K562 (cell line): ENCODE data around the gene CORO2A. TPM values are rescaled to one million over a fixed set of nuclear protein-coding genes. Genes with fewer than 3 reads are reported as not detected.

Source experiments
- BRD4 ChIP-seq: fragments of 200-600 bp; sonication (generic); IDR thresholded peaks from 2 replicates; pipeline ENCODE4 v1.6.1; 2017; ENCODE audit warnings: inconsistent platforms
- CBX1 ChIP-seq: sonication (generic); IDR thresholded peaks from 2 replicates; pipeline ENCODE4 v1.6.1; 2016; ENCODE audit warnings: antibody characterized with exemption, low read depth, mild to moderate bottlenecking
- CHAMP1 ChIP-seq: fragments of 450-650 bp; IDR thresholded peaks from 2 replicates; pipeline ENCODE4 v1.6.1; 2016; ENCODE audit warnings: mild to moderate bottlenecking
- COPS2 ChIP-seq: fragments of 450-650 bp; conservative IDR thresholded peaks from 2 replicates; pipeline ENCODE4 v1.6.1; 2016; ENCODE audit warnings: mild to moderate bottlenecking, moderate library complexity
- HMBOX1 ChIP-seq: sonication (generic); IDR thresholded peaks from 2 replicates; pipeline ENCODE4 v1.6.1; 2016
- IRF2 ChIP-seq: sonication (generic); formaldehyde crosslinking; IDR thresholded peaks from 2 replicates; pipeline ENCODE4 v1.8.1; 2022; ENCODE audit warnings: mild to moderate bottlenecking, missing genetic modification reagents
- MYC ChIP-seq, 2 experiments: fragments of 250-450 bp in 1 of 2; sonication (Bioruptor Pico) in 1 of 2; IDR thresholded peaks; 2 replicates each; pipeline versions ENCODE4 v1.5.1 to v1.6.1; 2012 to 2021; ENCODE audit warnings: low read depth in 2 of 2, borderline replicate concordance in 1 of 2, improper control_type of control experiment in 1 of 2, low read length in 1 of 2, mild to moderate bottlenecking in 1 of 2, moderate library complexity in 1 of 2
- PML ChIP-seq: IDR thresholded peaks from 2 replicates; pipeline ENCODE4 v1.6.1; 2012; ENCODE audit warnings: low read length, inconsistent platforms
- RBM39 ChIP-seq: fragments of 200-400 bp; formaldehyde crosslinking; optimal IDR thresholded peaks from 2 replicates; pipeline ENCODE3; 2018; ENCODE audit warnings: low read depth, low read length
- SIRT6 ChIP-seq: IDR thresholded peaks from one replicate; pipeline ENCODE4 v1.6.1; 2012; ENCODE audit warnings: low read depth, mild to moderate bottlenecking, control low read depth, inconsistent platforms, low read length, moderate library complexity
- SMAD4 ChIP-seq: fragments of 250-450 bp; sonication (Bioruptor Pico); conservative IDR thresholded peaks from 2 replicates; pipeline ENCODE4 v1.8.0; 2021; ENCODE audit warnings: inconsistent platforms, mild to moderate bottlenecking, moderate library complexity
- SOX6 ChIP-seq: fragments of 450-650 bp; IDR thresholded peaks from 2 replicates; pipeline ENCODE4 v1.6.1; 2014; ENCODE audit warnings: mild to moderate bottlenecking
- THRAP3 ChIP-seq: fragments of 450-650 bp; IDR thresholded peaks from 2 replicates; pipeline ENCODE4 v1.6.1; 2016; ENCODE audit warnings: mild to moderate bottlenecking, inconsistent platforms, borderline replicate concordance
- ZBTB43 ChIP-seq: sonication (generic); formaldehyde crosslinking; IDR thresholded peaks from 2 replicates; pipeline ENCODE4 v1.8.0; 2023; ENCODE audit warnings: mild to moderate bottlenecking, missing genetic modification reagents
- polyA plus RNA-seq, 8 experiments: library from polyadenylated mRNA; depleted of rRNA in 4 of 8; stranded (reverse) in 5 of 8; unstranded in 3 of 8; fragments of >200 nt; fragmentation: Nextera tagmentation in 2 of 8; fragmentation: Illumina TruSeq in 1 of 8; extraction: Ambion mirVana in 2 of 8; extraction: Trizol in 1 of 8; gene quantifications; 2 replicates each; pipeline versions ENCODE4 v1.2.1 to v1.2.3, GENCODE V29; 2011 to 2014; ENCODE audit warnings: inconsistent platforms in 1 of 8, missing spikeins in 1 of 8
- total RNA-seq, 7 experiments: library from RNA; depleted of rRNA in 6 of 7; stranded (reverse); fragments of >200 nt in 6 of 7; fragmentation: Illumina TruSeq in 2 of 7; extraction: Trizol in 2 of 7; gene quantifications; 2 replicates each; pipeline versions ENCODE4 v1.2.1 to v1.2.3, GENCODE V29; 2011 to 2021; ENCODE audit warnings: low replicate concordance in 1 of 7
- TF ChIP-seq, protein P1 (sequence below): fragments of 450-650 bp; IDR thresholded peaks from 2 replicates; pipeline ENCODE4 v1.6.1; 2017; ENCODE audit warnings: antibody characterized with exemption, mild to moderate bottlenecking

CORO2A gene
- total and polyA plus RNA-seq, 9 of the 15 experiments (the other 6 are each of a cell fraction or from before 2014, with no cell fraction given), result 9.5 to 26.6 (median 18.0) TPM

DNA sequence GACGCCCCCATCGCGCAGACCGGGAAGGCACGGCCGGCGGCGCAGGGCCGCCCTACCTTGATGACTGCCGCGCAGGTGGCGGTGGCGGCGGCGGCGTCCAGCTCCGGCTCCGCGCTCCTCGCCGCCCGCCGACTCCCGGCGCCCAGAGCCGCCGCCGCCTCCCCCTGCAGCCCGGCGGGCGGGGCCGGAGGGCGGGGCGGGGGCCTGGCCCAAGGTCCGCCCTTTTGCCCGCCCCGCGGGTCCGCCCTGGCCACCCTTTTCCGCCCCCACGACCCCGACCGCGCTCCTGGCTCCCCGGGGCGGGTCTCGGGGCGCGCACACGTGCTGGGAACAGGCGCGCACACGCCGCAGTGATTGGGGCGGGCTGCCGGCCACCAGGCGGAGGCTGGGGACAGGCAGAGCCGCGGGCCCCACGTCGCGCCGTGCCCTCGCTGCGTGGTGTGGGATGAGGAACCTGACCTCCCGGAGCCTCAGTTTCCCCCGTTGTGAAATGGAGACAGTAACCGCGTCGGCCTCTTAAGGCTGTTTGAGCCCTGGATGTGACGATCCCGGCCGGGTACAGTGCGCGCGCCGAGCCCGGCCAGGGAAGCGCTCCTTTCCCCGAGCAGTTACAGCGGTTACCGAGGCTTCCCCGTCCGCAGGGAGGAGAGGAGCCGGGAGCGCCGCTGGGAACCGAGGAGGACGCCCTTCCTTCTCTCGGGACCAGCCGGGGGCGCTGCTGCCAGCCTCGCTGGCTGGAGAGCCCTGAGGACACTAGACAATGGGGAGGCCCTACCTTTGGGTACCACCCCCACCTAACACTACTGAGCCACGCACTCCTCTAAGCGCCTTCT, at the start of gene CORO2A (continued):
- TF ChIP-seq, protein P1, sequence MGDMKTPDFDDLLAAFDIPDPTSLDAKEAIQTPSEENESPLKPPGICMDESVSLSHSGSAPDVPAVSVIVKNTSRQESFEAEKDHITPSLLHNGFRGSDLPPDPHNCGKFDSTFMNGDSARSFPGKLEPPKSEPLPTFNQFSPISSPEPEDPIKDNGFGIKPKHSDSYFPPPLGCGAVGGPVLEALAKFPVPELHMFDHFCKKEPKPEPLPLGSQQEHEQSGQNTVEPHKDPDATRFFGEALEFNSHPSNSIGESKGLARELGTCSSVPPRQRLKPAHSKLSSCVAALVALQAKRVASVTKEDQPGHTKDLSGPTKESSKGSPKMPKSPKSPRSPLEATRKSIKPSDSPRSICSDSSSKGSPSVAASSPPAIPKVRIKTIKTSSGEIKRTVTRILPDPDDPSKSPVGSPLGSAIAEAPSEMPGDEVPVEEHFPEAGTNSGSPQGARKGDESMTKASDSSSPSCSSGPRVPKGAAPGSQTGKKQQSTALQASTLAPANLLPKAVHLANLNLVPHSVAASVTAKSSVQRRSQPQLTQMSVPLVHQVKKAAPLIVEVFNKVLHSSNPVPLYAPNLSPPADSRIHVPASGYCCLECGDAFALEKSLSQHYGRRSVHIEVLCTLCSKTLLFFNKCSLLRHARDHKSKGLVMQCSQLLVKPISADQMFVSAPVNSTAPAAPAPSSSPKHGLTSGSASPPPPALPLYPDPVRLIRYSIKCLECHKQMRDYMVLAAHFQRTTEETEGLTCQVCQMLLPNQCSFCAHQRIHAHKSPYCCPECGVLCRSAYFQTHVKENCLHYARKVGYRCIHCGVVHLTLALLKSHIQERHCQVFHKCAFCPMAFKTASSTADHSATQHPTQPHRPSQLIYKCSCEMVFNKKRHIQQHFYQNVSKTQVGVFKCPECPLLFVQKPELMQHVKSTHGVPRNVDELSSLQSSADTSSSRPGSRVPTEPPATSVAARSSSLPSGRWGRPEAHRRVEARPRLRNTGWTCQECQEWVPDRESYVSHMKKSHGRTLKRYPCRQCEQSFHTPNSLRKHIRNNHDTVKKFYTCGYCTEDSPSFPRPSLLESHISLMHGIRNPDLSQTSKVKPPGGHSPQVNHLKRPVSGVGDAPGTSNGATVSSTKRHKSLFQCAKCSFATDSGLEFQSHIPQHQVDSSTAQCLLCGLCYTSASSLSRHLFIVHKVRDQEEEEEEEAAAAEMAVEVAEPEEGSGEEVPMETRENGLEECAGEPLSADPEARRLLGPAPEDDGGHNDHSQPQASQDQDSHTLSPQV, result no peak
- TF ChIP-seq ZBTB43 (peak; percentile 72), HMBOX1 (no peak), SMAD4 (CRISPR knock-in tag) (peak; percentile 66), THRAP3 (no peak), PML (no peak; the same call in 1 of the 2 replicates), SIRT6 (no peak), MYC (IDR thresholded peaks at IDR 0.05; ENCODE audit: low read depth, low read length) (no peak; the same call in none of the 2 replicates), MYC (CRISPR knock-in tag; IDR thresholded peaks at IDR 0.05; ENCODE audit: borderline replicate concordance, low read depth) (peak; percentile 49; the same call in 1 of the 2 replicates), BRD4 (no peak), CBX1 (peak; percentile 76), SOX6 (no peak), COPS2 (no peak), CHAMP1 (no peak), RBM39 (no peak), IRF2 (CRISPR knock-in tag) (no peak)
